HG03342 (cell line): ENCODE data around the gene MPP2.
"Not testable (repeated sequence)": the region's sequence is repeated elsewhere in the genome, so short reads cannot be mapped to it uniquely, and the experiment has no call there.

Experiments used
- ATAC-seq: cut with Tn5 transposase; IDR thresholded peaks from one replicate; pipeline ENCODE4 v1.9.1; 2021; ENCODE audit warnings: mild to moderate bottlenecking, moderate library complexity; ENCODE audit not compliant: unreplicated experiment

Gene MPP2

DNA sequence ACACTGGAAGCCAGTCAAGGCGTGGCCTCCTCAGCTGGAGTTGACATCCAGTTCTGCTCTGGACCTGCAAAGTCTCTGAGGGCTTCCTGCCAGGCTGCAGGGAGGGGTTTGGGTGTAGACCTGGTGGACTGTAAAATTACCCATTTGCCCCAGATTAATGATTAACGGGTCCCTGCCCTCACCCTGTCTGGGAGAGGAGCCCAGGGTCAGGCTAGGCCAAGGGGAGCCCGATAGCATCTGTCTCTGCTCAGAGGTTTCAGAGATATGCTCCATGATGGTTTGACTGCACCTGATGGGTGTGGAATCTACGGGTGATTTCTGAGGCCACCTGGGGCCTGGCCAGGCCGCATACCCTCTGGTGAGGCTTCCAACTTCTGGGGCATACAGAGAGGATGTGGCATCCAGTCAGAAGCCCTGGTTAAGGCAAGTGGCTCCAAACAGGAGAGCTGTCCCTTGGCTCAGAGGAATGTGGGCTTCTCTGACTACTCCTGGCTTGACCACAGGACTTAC, 23.8 kb upstream of the MPP2 start:
- ATAC-seq, result no peak

DNA sequence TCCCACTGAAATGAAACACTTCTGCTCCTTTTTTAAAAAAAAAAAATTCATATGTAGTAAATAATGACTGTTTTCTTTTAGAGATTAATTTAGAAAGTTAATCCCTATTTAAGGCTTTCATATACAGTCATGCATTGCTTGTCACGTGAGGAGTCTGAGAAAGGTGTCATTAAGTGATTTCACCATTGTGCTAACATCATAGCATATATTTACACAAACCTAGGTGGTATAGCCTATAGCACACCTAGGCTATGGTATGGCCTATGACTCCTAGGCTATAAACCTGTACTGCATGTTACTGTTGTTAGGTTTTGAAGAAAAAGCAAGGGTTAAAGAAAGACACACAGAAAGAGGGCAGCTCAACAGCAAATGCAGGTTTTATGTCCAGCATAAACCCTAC, 21.3 kb upstream of the MPP2 start:
- ATAC-seq, result no peak

DNA sequence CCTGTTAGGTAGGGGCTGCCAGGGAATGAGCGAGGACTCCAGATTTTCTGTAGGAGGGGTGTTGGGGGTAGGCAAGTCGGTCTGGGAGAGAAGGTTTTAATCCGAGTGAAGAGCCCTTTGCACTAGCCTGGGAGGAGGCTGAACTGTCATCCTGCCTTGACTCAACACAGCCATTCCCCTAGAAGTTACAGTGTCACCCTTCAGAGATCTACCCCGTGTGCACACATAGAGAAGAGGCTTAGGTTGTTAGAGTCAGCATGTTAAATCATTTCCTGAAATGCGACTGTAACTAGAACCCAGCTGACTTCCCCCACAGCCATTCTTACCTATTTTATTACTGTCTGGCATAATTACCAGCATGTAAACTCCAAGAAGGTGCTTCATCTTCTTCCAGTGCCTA, 20.6 kb upstream of the MPP2 start:
- ATAC-seq, result not testable (repeated sequence)

DNA sequence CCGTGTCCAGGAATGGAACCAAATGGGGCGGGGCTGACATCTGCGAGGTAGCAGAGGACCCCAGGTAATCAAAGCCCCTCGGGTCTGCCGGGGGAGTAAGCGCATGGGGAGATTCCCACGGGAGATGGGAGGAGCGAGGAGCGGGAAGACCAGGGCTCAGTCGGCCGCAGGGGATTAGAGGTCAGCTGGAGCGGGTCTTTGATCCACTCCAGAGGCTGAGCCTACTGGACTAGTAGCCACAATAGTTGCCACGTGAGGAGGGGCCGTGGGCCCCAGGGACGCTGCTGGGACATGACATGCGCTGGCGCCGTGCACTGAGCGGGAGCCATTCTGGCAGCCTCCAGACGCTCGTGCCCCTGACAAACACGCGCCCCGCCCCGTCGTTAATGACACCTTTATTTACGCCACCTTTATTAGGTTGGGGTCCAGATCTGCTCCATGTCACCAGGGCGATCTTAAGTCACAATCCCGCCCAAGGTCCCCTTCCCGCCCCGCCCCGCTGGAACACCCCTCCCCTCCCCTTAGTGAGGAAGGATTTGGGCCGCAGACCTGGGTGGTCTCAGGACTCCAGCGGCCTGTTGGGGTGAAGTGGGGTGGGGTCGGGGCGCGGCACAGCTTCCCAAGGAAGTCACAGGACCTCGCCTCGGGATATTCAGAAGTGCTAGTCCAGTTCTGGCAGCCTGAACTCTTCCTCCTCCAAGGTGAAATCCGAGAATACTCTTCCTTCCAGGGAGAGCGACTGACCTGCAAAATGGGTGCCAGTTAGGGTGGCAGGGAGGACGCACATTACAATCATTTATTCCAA, 19.9 kb upstream of the MPP2 start:
- ATAC-seq, result no peak

DNA sequence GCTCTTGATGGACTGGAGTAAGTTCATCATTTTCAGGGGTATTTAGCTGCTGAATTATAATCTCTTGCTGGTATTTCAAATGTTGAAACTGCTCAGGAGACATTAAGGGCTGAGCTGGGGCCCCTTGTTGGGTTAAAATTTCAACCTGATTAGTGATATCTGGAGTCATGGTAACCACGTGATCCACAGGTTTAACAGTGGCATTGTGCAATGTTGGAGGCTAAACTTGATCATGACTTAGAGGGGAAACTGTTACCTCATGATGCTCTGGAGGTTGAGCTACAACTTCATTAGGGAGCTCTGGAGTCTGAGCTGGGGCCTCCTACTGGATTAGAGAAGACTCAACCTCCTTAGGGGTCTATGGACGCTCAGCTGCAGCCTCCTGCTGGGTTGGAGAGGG, 17.2 kb upstream of the MPP2 start:
- no peak for ATAC-seq

DNA sequence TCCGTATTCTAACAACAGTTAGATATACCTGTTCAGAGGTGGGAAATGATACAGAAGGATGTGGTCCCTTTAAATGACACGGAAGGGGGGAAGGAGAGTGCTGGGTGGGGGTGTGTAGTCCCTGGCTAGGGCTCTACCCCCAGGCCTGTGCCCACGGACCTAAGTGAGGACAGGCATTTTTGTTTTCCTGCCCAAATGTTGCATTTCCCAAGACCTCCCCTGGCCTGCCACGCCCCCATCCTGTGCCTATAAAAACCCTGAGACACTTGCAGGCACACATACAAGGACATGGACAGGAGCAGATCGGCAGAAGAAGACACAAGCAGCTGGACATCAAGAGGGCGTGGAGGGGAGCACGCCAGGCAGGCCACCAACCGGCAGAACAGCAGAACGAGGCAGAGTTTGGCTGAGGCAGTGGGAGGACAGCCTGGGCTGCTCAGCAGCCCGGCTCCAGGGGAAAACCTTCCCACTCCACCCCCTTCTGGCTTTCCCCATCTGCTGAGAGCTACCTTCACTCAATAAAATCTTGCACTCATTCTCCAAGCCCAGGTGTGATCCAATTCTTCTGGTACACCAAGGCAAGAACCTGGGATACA, 13.3 kb upstream of the MPP2 start:
- no peak for ATAC-seq

DNA sequence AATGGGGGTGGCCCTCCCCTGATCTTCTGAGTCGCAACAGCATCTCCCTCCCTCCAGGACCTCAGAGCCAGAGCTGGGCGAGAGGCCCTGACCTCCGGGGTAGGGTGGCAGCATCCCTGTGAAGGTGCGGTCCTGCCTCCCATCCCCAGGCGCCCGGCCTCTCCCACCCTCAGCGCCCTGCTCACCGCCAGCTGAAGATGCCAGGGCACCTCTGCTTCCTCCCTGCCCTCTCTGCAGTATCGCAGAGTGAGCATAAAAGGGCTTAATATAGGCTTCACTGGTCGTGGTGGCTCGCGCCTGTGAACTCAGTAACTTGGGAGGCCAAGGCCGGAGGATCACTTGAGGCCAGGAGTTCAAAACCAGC, 10.7 kb upstream of the MPP2 start:
- ATAC-seq, result no peak

DNA sequence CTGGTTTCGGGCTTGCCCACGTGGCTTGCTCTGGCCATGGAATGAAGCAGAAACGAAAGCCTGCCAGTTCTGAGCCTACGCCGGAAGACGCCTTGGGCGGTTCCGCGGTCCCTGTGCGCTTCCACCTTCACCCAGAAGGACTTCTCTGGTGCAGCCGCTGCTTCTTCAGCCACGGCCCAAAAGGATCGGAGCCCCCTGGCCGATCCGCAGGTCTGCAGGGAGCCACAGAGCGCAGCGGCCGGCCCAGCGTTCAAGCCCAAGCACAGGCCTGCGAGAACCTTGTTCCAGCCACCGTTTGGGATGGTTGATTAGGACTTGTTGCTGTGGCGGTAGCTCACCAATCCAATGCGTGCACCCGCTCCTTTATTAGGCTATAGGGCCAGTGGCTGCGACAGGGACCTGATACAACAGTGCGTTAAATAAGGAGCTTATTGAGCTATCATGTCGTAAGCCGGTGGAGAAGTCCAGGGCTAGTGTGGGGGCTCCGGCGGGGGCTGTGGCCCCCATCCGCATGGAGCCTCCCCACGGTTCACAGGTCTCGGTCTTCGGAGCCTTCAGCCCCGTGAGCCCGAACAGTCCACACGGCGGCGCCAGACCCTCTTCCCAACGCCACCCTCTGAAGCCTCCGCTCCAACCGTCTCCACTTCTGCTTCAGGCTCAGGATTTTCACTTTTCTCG, 10.2 kb upstream of the MPP2 start:
- ATAC-seq, result no peak

DNA sequence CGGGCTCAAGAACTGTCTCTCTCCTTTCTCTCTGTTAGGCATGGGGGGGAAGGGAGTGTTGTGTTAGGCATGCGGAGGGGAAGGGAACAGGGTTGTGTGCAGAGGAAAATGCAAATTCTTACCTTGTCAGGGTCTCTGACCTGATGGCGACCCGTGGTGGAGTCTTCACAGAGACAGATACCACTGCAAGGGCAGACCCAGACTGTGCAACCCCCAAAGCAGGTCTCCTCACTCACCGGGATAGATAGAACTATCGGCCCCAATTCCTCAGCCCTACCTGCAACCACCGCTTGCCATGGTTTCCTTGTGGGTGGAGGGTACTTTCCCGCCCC, 9.6 kb upstream of the MPP2 start:
- no peak for ATAC-seq

DNA sequence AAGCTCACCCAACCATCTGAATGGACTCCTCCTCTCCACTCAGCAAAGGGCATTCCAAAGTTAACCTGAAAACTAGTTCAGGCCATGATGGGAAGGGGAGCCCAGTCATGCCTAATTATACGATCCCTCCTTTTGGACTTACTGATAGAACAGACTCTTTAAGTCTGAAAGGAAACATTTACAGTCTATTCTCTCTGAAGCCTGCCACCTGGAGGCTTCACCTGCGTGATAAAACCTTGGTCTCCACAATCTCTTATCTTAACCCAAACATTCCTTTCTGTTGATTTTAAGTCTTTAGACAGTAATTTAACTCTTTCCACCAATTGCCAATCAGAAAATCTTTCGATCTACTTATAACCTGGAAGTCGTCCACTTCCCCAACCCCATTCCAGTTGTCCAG, 9.0 kb upstream of the MPP2 start:
- ATAC-seq, result no peak

DNA sequence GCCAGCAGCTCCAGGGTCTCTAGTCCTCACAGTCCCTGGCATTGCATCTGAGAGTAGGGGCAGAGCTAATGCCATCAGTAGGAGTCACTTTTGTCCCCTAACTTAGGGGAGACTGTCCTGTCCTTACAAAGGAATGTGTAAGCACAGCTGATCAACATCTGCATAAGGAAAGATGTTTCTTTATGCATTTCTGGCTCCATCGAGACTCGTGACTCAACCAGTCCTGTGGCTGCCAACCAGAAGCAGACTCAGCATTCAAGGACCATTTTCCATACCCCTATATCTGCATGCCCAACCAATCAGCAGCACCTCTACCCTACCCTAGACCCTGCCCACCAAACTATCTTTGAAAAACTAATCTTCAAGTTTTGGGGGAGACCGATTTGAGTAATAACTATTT, 8.2 kb upstream of the MPP2 start:
- ATAC-seq, result no peak

DNA sequence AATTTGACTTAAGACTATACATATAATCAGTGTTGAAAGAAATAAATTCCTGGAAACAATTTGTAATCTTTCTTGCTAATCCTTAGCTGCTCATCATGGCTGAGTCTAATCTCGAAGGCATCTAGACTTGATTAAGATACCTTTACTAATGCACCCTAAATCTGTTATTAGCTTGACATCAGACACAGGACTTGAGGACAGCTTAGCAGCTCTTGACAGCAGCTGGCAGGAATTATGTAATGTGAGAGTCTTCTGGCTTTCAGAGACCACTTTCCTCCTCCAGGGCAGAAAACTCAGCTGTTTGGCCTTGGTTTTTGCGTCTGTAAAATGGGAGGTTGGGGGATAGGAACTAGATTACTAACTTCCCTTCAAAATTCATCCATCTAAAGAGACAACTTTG, 7.1 kb upstream of the MPP2 start:
- no peak for ATAC-seq

DNA sequence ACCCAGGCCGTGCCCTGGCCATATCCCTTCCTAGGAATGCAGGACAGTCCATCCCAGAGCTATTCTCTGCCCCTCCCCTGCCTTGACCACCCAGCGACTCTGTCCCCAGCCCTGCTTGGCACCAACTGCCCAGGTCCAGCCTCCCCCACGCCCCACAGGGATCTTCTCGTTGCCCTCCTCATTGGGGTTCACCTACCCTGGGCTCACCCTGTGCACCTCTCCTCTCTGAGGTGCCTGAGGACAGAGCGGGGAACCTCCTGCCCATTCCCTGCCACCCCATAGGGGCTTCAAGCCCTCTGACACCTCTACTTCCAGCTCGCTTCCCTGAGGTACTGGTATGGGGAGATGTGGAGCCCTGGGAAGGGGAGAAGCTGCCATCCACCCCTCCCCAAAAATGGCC, 6.2 kb upstream of the MPP2 start:
- no peak for ATAC-seq

DNA sequence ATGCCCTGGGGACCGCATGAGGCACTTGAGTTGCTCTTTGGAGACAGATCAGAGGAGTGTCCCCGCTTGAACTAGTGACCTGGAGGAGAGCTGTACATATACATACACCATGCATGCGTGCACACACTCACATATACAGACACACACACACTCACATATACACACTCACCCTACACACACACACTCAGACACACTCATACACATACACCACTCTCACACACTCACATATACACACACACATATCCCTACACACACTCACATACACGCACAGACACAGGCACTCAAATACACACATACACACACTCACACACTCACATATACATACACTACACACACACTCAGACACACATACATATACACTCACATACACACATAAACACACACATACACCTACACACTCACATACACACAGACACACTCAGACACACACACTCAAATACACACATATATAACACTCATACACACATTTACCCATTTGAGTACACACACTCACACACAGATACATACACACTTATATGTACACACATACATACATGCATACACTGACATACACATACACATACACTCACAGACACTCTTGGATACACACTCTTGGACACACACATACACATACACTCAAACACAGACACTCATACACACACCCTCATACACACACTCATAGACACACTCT, 5.4 kb upstream of the MPP2 start:
- no peak for ATAC-seq

DNA sequence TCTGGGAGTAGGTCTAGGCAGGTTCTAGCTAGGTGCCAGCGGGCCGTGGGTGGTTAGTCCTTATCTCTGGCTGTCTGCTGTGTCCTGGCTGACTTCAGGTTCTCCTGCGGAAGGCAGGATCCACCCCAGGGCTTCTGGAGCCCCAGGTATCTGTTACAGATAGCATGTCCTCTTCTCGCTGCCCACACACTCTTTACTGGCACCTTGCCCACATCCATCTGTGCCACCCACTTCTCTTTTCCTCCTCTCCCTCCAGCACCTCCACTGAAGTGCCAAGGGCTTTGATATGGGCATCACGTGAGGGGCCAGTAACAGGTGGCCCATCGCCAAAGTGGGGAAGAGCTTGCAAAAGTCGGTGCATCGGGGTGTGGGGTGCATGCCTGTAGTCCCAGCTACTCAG, 4.6 kb upstream of the MPP2 start:
- no peak for ATAC-seq

DNA sequence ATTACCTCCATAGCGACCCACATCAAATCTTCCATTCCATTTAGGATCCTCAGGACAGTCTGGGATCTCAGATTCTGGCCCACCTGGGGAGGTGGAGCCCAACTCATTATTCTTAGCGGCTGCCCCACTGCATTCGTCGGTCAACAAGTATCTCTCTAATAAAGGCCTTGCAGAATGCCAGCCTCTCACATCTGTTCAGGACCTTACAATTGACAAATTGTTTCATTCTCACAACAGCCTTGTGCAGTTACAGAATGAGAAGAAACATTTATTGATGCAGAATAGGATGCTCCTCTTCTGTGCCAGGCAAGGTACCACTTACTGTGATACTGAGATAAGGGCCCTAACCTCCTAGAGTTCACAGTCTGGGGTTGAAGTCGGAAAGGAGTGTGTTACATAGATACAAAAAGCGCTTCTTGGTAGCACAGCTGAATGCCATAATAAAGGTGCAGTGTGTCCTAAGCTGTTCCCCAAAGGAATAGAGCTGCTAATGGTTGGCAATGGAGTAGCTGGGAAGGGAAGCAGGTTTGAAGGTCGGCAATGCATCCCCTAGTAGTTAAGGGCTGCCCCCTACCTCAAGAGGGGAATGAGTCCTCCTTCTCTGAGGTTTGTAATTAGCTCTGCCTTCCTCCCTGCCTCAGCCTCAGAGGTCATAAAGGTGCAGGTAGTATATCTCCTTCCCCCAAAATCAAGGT, 2.3 kb upstream of the MPP2 start:
- no peak for ATAC-seq

DNA sequence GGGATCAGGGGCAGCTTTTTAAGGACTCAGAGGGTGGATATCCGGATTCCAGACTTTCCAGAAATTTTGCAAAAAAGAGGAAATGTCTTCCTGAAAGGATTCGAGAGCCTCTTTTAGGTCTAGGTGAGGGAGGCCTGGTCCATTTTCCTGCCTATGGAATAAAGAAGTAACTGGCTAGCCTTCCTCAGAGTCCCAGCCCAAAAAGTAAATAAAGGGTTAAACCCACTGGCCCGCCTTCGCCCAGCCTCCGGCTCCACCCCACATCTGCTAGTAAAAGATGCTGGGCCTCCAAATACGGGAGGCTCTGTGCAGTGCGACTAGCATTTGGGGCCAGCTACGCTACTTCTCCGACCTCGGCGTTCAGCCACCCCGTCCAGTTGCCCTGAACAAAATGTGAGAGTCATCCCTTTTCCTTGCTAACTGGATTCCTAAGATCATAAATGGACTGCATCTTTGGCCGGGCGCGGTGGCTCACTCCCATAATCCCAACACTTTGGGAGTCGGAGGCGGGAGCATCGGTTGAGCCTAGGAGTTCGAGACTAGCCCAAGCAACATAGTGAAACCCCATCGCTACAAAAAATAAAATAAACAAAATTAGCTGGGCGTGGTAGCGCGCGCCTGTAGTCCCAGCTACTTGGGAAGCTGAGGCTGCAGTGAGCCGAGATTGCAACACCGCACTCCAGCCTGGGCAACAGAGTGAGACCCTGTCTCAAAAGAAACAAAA, 824 bp upstream of the MPP2 start:
- no peak for ATAC-seq

DNA sequence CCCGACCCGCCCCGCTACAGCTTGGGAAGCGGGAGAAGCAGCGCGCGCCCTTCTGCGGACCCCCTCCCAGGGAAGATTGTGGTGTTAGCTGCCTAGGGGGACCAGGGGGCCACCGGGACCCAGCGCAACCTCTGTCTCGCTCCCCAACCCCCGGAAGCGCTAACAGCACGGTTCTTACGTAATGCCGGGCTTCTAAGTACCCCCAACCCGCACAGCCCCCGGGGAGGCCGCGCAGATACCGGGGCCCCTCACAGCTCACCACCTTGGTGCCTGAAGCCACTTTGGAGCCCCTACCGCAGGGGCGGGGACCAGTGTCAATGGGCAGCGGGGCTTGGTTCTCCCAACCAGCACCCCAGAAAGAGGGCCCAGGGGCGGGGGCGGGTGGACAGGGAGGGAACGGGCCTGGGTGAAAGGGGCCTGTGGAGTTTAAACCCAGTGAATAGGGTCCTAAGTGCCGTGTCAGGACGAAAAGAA, 348 bp downstream of the MPP2 start:
- no peak for ATAC-seq

DNA sequence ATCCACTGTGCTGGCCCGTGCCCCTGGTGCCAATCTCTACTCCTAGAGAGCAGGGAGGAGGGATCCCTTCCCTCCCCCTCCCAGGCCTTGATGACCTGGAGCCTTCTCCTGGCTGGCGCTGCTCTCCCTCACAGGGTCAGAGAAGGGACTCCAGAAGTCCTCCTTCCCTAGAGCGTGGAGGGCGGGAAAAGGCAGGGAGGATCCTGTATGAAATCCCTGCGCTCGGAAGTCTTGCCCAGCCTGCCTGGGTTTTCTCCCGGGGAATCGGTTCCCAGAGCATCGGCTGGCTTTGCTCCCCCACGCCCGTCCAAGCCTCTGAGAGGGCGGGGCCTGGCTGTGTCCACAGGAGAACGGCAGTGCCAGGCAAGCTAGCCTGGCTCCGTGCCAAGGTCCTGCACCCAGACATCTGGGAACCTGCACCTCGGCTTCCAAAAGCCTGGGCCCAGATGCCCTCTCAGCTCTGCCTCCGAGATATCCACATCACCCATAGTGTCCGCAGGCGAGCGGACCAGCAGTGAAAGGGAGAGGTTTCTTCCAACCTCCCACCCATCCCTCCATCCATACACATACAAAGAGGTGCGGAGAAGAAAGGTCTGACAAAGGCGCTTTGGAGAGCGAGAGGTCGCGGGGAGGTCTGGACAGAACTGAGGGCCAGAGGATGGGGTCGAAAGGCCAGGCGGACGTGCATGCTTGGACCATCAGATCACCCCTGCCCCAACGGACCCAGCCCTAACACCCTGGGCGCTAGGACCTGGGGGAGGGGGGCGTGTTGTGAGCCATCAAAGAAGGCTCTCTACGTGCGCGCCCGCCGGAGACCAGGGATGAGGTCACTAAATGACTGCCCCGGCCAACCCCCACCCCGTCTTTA, 1.1 kb downstream of the MPP2 start:
- ATAC-seq, result no peak
